T-cell (primary cell): ENCODE results near the gene SLC44A5. TPM values are rescaled to one million over a fixed set of nuclear protein-coding genes. Genes with fewer than 3 reads are reported as not detected.

ENCODE experiments used
- ATAC-seq, 4 experiments: fragments of 200-7000 bp in 3 of 4; fragments of 150-1000 bp in 1 of 4; cut with Tn5 transposase; replicated peaks in 1 of 4; 1 replicate in 3 of 4; 2 replicates in 1 of 4; pipeline ENCODE4 v1.10.0; 2021; ENCODE audit warnings: moderate library complexity in 3 of 4, mild to moderate bottlenecking in 2 of 4, moderate number of reproducible peaks in 1 of 4
- CTCF ChIA-PET, 2 donors: fragments of 300-600 bp; sonication (Branson Sonifier 250); formaldehyde crosslinking; loops; one replicate each; lab custom pipeline; 2022; ENCODE audit warnings: antibody characterized with exemption in 2 of 2; lab: Charles Lee
- POLR2A ChIA-PET, 2 donors: fragments of 300-600 bp; sonication (Branson Sonifier 250); formaldehyde crosslinking; loops; one replicate each; lab custom pipeline; 2022; ENCODE audit warnings: antibody characterized with exemption in 2 of 2; lab: Charles Lee
- DNase-seq, 35 experiments: peaks; one replicate each; pipeline versions ENCODE4 v3.0.0 to v3.0.0-alpha.2; 2013 to 2023
- H3K27ac ChIP-seq: one replicate; pipeline ENCODE4 v1.5.1; 2013; ENCODE audit warnings: low read length
- H3K27me3 ChIP-seq, 2 experiments: replicated peaks in 1 of 2; 1 replicate in 1 of 2; 2 replicates in 1 of 2; pipeline versions ENCODE4 v1.6.1 to v1.7.0; 2013; ENCODE audit warnings: low read length in 1 of 2, mixed read lengths in 1 of 2; ENCODE audit not compliant: control insufficient read depth in 2 of 2, insufficient read depth in 2 of 2; ENCODE audit errors: extremely low read depth in 1 of 2
- H3K36me3 ChIP-seq, 2 donors: 1 replicate in 1 of 2; 2 replicates in 1 of 2; pipeline versions ENCODE4 v1.6.1 to v1.7.0; 2013; ENCODE audit warnings: low read length in 1 of 2; ENCODE audit not compliant: control insufficient read depth in 2 of 2, insufficient read depth in 1 of 2; ENCODE audit errors: extremely low read depth in 1 of 2
- H3K4me1 ChIP-seq, 2 experiments: 1 replicate in 1 of 2; 2 replicates in 1 of 2; pipeline versions ENCODE4 v1.6.1 to v1.7.0; 2013; ENCODE audit warnings: low read length in 2 of 2, mixed read lengths in 1 of 2; ENCODE audit not compliant: insufficient read depth in 2 of 2, control insufficient read depth in 1 of 2; ENCODE audit errors: extremely low read depth in 1 of 2
- H3K4me3 ChIP-seq, 2 donors: 1 replicate in 1 of 2; 2 replicates in 1 of 2; pipeline versions ENCODE4 v1.5.1 to v1.7.0; 2013; ENCODE audit warnings: mild to moderate bottlenecking in 2 of 2, low read length in 1 of 2, moderate library complexity in 1 of 2; ENCODE audit not compliant: control insufficient read depth in 1 of 2; ENCODE audit errors: extremely low read depth in 1 of 2
- H3K9me3 ChIP-seq: 2 replicates; pipeline ENCODE4 v1.7.0; 2013
- H3K27ac Mint-ChIP-seq, 2 donors: one replicate each; pipeline ENCODE4 v1.8.0; 2020 to 2021; ENCODE audit warnings: mild to moderate bottlenecking in 2 of 2, mixed read lengths in 2 of 2
- H3K27me3 Mint-ChIP-seq, 2 donors: one replicate each; pipeline ENCODE4 v1.8.0; 2021 to 2022; ENCODE audit warnings: mixed read lengths in 2 of 2
- H3K36me3 Mint-ChIP-seq: one replicate; pipeline ENCODE4 v1.8.0; 2021; ENCODE audit warnings: mixed read lengths
- H3K4me1 Mint-ChIP-seq, 3 donors: one replicate each; pipeline ENCODE4 v1.8.0; 2020 to 2022; ENCODE audit warnings: mixed read lengths in 3 of 3, mild to moderate bottlenecking in 1 of 3
- H3K4me3 Mint-ChIP-seq, 3 donors: one replicate each; pipeline ENCODE4 v1.8.0; 2020 to 2022; ENCODE audit warnings: mild to moderate bottlenecking in 3 of 3, mixed read lengths in 3 of 3, moderate library complexity in 3 of 3
- H3K9me3 Mint-ChIP-seq, 3 donors: one replicate each; pipeline ENCODE4 v1.8.0; 2020 to 2022; ENCODE audit warnings: mixed read lengths in 3 of 3
- WGBS: methylation state at CpG from one replicate; pipeline ENCODE4 v1.1.5; 2013; ENCODE audit warnings: missing lambda C conversion rate; ENCODE audit not compliant: insufficient coverage; 5-methylcytosine and 5-hydroxymethylcytosine counted together
- total RNA-seq, 35 experiments: library from RNA in 6 of 35; stranded (reverse) in 6 of 35; fragments of 120-200 nt in 1 of 35; gene quantifications; one replicate each; pipeline versions ENCODE4 v1.2.1 to v1.2.4 and lab custom pipeline; 2013 to 2026

Gene SLC44A5
- total RNA-seq, 5 donors from 2014 or later (not counting 1 experiment from before 2014, with no cell fraction given), result 0.06 to 2.4 (median 0.84) TPM; not detected in 1

GRCh38 chr1:75341537-75341936 lies 269.4 kb downstream of the SLC44A5 start:
- H3K9me3 ChIP-seq, result no peaks in the 10 kb centered on the region
- no peak overlapping the region for H3K4me3 Mint-ChIP-seq
- no peaks in the 10 kb centered on the region for H3K36me3 ChIP-seq
- DNase-seq, result no peak
- no peak overlapping the region for H3K27ac Mint-ChIP-seq
- WGBS, result 54% methylated on average over 2 of the region's 3 CpGs
- no peak overlapping the region for H3K27ac ChIP-seq
- no peaks in the 10 kb centered on the region for H3K4me1 ChIP-seq
- peaks cover 0 to 11% (median 0%) of the 10 kb centered on the region in 3 donors for H3K9me3 Mint-ChIP-seq
- no peak for ATAC-seq
- CTCF ChIA-PET, result no interaction called here
- POLR2A ChIA-PET, result no interaction called here
- H3K27me3 Mint-ChIP-seq, result no peaks in the 10 kb centered on the region
- no peaks in the 10 kb centered on the region for H3K27me3 ChIP-seq
- H3K4me3 ChIP-seq, result no peak overlapping the region
- no peaks in the 10 kb centered on the region for H3K4me1 Mint-ChIP-seq
- H3K36me3 Mint-ChIP-seq, result no peaks in the 10 kb centered on the region

- no peaks in the 10 kb centered on the region for H3K27me3 Mint-ChIP-seq
- WGBS, result 70% methylated on average over 6 of the region's 6 CpGs
- no peaks in the 10 kb centered on the region for H3K36me3 Mint-ChIP-seq
- ChIA-PET CTCF (no interaction called here), POLR2A (no interaction called here)
- Histone ChIP-seq H3K4me3 (no peak overlapping the region), H3K4me1 (no peaks in the 10 kb centered on the region), H3K27ac (no peak overlapping the region), H3K9me3 (no peaks in the 10 kb centered on the region), H3K27me3 (no peaks in the 10 kb centered on the region), H3K36me3 (no peaks in the 10 kb centered on the region)
- H3K27ac Mint-ChIP-seq, result no peak overlapping the region
- H3K4me1 Mint-ChIP-seq, result no peaks in the 10 kb centered on the region
- peaks cover 0 to 1% (median 0%) of the 10 kb centered on the region in 3 donors for H3K9me3 Mint-ChIP-seq
- ATAC-seq (no peak), DNase-seq (no peak)
- H3K4me3 Mint-ChIP-seq, result no peak overlapping the region
Observed at GRCh38 chr1:75338616-75339483, 272.1 kb downstream of the SLC44A5 start.

GRCh38 chr1:75334876-75335389 lies 276.0 kb downstream of the SLC44A5 start:
- no peaks in the 10 kb centered on the region for H3K27me3 Mint-ChIP-seq
- WGBS, result 60% methylated on average over 3 of the region's 4 CpGs
- CTCF ChIA-PET, result no interaction called here
- H3K4me3 Mint-ChIP-seq, result no peak overlapping the region
- no peaks in the 10 kb centered on the region for H3K27me3 ChIP-seq
- no peaks in the 10 kb centered on the region for H3K9me3 ChIP-seq
- no peaks in the 10 kb centered on the region for H3K36me3 Mint-ChIP-seq
- H3K4me1 ChIP-seq, result no peaks in the 10 kb centered on the region
- no peaks in the 10 kb centered on the region for H3K36me3 ChIP-seq
- no peak overlapping the region for H3K27ac Mint-ChIP-seq
- H3K4me3 ChIP-seq, result no peak overlapping the region
- no peak overlapping the region for H3K27ac ChIP-seq
- DNase-seq (no peak), ATAC-seq (no peak)
- no peaks in the 10 kb centered on the region for H3K9me3 Mint-ChIP-seq
- POLR2A ChIA-PET, result no interaction called here
- H3K4me1 Mint-ChIP-seq, result no peaks in the 10 kb centered on the region

GRCh38 chr1:75330624-75331023 lies 280.3 kb downstream of the SLC44A5 start:
- no peaks in the 10 kb centered on the region for H3K9me3 ChIP-seq
- no peaks in the 10 kb centered on the region for H3K27me3 ChIP-seq
- no peak overlapping the region for H3K4me3 Mint-ChIP-seq
- H3K9me3 Mint-ChIP-seq, result no peaks in the 10 kb centered on the region
- ChIA-PET POLR2A (no interaction called here), CTCF (no interaction called here)
- H3K4me1 ChIP-seq, result no peaks in the 10 kb centered on the region
- no peaks in the 10 kb centered on the region for H3K27me3 Mint-ChIP-seq
- no peaks in the 10 kb centered on the region for H3K4me1 Mint-ChIP-seq
- H3K36me3 ChIP-seq, result no peaks in the 10 kb centered on the region
- ATAC-seq, result no peak
- no peak overlapping the region for H3K27ac ChIP-seq
- no peak for DNase-seq
- H3K27ac Mint-ChIP-seq, result no peak overlapping the region
- H3K36me3 Mint-ChIP-seq, result no peaks in the 10 kb centered on the region
- no peak overlapping the region for H3K4me3 ChIP-seq

- H3K27ac Mint-ChIP-seq, result no peak overlapping the region
- no peaks in the 10 kb centered on the region for H3K27me3 Mint-ChIP-seq
- DNase-seq (no peak), ATAC-seq (no peak)
- Histone ChIP-seq H3K36me3 (no peaks in the 10 kb centered on the region), H3K4me1 (no peaks in the 10 kb centered on the region), H3K9me3 (no peaks in the 10 kb centered on the region), H3K27ac (no peak overlapping the region), H3K4me3 (no peak overlapping the region), H3K27me3 (no peaks in the 10 kb centered on the region)
- WGBS, result 30% methylated on average over 3 of the region's 4 CpGs
- ChIA-PET CTCF (no interaction called here), POLR2A (no interaction called here)
- no peaks in the 10 kb centered on the region for H3K36me3 Mint-ChIP-seq
- H3K9me3 Mint-ChIP-seq, result no peaks in the 10 kb centered on the region
- no peak overlapping the region for H3K4me3 Mint-ChIP-seq
- no peaks in the 10 kb centered on the region for H3K4me1 Mint-ChIP-seq
Observed at GRCh38 chr1:75328691-75329090, 282.2 kb downstream of the SLC44A5 start.

GRCh38 chr1:75327395-75327794 lies 283.5 kb downstream of the SLC44A5 start:
- no peak overlapping the region for H3K4me3 ChIP-seq
- POLR2A ChIA-PET, result no interaction called here
- H3K4me3 Mint-ChIP-seq, result no peak overlapping the region
- H3K9me3 ChIP-seq, result no peaks in the 10 kb centered on the region
- DNase-seq, result no peak
- no peaks in the 10 kb centered on the region for H3K4me1 Mint-ChIP-seq
- CTCF ChIA-PET, result no interaction called here
- no peaks in the 10 kb centered on the region for H3K36me3 Mint-ChIP-seq
- WGBS, result no CpG with 5 or more reads among the region's 2 CpGs
- no peak overlapping the region for H3K27ac Mint-ChIP-seq
- H3K27me3 ChIP-seq, result no peaks in the 10 kb centered on the region
- H3K36me3 ChIP-seq, result no peaks in the 10 kb centered on the region
- H3K27ac ChIP-seq, result no peak overlapping the region
- H3K9me3 Mint-ChIP-seq, result peaks cover 0 to 3% (median 0%) of the 10 kb centered on the region in 3 donors
- ATAC-seq, result no peak
- no peaks in the 10 kb centered on the region for H3K27me3 Mint-ChIP-seq
- no peaks in the 10 kb centered on the region for H3K4me1 ChIP-seq
